GM12878 (cell line): Measurements from ENCODE around the gene CAVIN2.

ENCODE experiments used
- EP300 ChIP-seq, 2 experiments: fragments of 150-350 bp in 1 of 2; IDR thresholded peaks; 2 replicates each; pipeline ENCODE4 v1.6.1; 2011 to 2012; ENCODE audit warnings: low read depth in 2 of 2, low read length in 2 of 2, borderline replicate concordance in 1 of 2, improper control_type of control experiment in 1 of 2, inconsistent platforms in 1 of 2; ENCODE audit not compliant: control insufficient read depth in 1 of 2
- TF ChIP-seq, protein P1 (sequence below), 3 experiments: IDR thresholded peaks in 2 of 3; conservative IDR thresholded peaks in 1 of 3; 2 replicates each; pipeline ENCODE4 v1.5.1; 2011; ENCODE audit warnings: low read depth in 3 of 3, low read length in 3 of 3, mild to moderate bottlenecking in 3 of 3, control low read depth in 2 of 3, moderate library complexity in 2 of 3, inconsistent platforms in 1 of 3, mixed read lengths in 1 of 3; ENCODE audit not compliant: control insufficient read depth in 2 of 3, insufficient read depth in 1 of 3; ENCODE audit errors: extremely low read depth in 1 of 3

DNA sequence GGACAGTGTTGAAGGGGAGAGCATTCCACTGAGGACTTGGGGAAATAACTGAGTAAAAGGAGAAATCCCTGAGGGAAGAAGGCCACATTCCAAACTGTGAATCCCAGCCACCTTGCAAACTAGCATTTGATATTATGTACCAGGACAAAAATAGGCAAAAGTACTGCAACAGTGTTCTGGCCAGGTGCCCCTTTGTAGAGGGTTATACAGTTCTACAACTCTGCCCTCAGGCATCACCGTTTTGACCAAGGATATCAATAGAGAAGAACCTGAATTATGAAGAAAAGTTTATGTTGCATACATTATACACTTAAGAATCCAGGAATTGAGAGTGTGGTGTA is 20.6 kb upstream of the CAVIN2 start:
- no peak for TF ChIP-seq EP300 (IDR thresholded peaks at IDR 0.05; ENCODE audit: borderline replicate concordance in 1 of 2, control insufficient read depth in 1 of 2, low read depth in 2 of 2, low read length in 2 of 2)
- TF ChIP-seq, protein P1, sequence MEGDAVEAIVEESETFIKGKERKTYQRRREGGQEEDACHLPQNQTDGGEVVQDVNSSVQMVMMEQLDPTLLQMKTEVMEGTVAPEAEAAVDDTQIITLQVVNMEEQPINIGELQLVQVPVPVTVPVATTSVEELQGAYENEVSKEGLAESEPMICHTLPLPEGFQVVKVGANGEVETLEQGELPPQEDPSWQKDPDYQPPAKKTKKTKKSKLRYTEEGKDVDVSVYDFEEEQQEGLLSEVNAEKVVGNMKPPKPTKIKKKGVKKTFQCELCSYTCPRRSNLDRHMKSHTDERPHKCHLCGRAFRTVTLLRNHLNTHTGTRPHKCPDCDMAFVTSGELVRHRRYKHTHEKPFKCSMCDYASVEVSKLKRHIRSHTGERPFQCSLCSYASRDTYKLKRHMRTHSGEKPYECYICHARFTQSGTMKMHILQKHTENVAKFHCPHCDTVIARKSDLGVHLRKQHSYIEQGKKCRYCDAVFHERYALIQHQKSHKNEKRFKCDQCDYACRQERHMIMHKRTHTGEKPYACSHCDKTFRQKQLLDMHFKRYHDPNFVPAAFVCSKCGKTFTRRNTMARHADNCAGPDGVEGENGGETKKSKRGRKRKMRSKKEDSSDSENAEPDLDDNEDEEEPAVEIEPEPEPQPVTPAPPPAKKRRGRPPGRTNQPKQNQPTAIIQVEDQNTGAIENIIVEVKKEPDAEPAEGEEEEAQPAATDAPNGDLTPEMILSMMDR (IDR thresholded peaks at IDR 0.05 in 2 of 3, conservative IDR thresholded peaks at IDR 0.05 in 1 of 3; ENCODE audit: control insufficient read depth in 2 of 3, extremely low read depth in 1 of 3, insufficient read depth in 1 of 3, low read depth in 3 of 3, low read length in 3 of 3), result no peak
